ENCODE data around the gene DDI1.

DNA sequence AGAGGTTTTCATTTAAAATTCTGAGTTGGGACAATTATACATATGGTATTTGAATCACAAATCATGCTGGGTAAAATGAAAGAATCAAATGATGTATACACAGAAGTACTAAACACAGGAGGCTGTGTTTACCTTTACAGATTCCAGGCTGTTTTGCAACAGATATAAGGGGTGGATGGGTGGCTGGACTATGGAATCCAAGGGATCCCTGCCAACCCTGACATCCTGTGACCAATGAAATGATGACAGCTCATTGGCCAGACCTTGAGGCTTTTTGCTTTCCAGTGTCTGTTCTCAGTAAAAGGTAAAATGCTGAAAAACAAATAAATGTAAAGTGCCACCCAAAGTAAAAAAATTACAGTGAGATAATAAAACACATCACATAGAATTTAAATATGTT lies 3.3 kb upstream of the DDI1 start:
- TF ChIP-seq FOXJ3 (CRISPR knock-in tag; IDR thresholded peaks at IDR 0.05) (no peak), HCFC1 (IDR thresholded peaks at IDR 0.05; ENCODE audit: low read depth, low read length) (no peak), POLR2AphosphoS2 (IDR thresholded peaks at IDR 0.05; ENCODE audit: low read length) (no peak), SMARCA5 (IDR thresholded peaks at IDR 0.05) (no peak), FOXM1 (IDR thresholded peaks at IDR 0.05; ENCODE audit: low read depth) (no peak), FOXM1 (CRISPR knock-in tag; IDR thresholded peaks at IDR 0.05; ENCODE audit: low read depth) (no peak), NUFIP1 (IDR thresholded peaks at IDR 0.05; ENCODE audit: partially characterized antibody) (no peak), ZNF707 (CRISPR knock-in tag; conservative IDR thresholded peaks at IDR 0.05) (no peak), THRAP3 (IDR thresholded peaks at IDR 0.05; ENCODE audit: borderline replicate concordance) (no peak), GABPA (tag; conservative IDR thresholded peaks at IDR 0.05; ENCODE audit: low read depth) (no peak)
- TF ChIP-seq, protein P1, sequence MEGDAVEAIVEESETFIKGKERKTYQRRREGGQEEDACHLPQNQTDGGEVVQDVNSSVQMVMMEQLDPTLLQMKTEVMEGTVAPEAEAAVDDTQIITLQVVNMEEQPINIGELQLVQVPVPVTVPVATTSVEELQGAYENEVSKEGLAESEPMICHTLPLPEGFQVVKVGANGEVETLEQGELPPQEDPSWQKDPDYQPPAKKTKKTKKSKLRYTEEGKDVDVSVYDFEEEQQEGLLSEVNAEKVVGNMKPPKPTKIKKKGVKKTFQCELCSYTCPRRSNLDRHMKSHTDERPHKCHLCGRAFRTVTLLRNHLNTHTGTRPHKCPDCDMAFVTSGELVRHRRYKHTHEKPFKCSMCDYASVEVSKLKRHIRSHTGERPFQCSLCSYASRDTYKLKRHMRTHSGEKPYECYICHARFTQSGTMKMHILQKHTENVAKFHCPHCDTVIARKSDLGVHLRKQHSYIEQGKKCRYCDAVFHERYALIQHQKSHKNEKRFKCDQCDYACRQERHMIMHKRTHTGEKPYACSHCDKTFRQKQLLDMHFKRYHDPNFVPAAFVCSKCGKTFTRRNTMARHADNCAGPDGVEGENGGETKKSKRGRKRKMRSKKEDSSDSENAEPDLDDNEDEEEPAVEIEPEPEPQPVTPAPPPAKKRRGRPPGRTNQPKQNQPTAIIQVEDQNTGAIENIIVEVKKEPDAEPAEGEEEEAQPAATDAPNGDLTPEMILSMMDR (IDR thresholded peaks at IDR 0.05 in 2 of 3, conservative IDR thresholded peaks at IDR 0.05 in 1 of 3; ENCODE audit: insufficient read depth in 2 of 3, low read depth in 1 of 3, low read length in 3 of 3): no peak
- TF ChIP-seq, protein P2, sequence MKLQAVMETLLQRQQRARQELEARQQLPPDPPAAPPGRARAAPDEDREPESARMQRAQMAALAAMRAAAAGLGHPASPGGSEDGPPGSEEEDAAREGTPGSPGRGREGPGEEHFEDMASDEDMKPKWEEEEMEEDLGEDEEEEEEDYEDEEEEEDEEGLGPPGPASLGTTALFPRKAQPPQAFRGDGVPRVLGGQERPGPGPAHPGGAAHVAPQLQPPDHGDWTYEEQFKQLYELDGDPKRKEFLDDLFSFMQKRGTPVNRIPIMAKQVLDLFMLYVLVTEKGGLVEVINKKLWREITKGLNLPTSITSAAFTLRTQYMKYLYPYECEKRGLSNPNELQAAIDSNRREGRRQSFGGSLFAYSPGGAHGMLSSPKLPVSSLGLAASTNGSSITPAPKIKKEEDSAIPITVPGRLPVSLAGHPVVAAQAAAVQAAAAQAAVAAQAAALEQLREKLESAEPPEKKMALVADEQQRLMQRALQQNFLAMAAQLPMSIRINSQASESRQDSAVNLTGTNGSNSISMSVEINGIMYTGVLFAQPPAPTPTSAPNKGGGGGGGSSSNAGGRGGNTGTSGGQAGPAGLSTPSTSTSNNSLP (IDR thresholded peaks at IDR 0.05; ENCODE audit: borderline replicate concordance, low read depth, low read length): no peak
- TF ChIP-seq, protein P3, sequence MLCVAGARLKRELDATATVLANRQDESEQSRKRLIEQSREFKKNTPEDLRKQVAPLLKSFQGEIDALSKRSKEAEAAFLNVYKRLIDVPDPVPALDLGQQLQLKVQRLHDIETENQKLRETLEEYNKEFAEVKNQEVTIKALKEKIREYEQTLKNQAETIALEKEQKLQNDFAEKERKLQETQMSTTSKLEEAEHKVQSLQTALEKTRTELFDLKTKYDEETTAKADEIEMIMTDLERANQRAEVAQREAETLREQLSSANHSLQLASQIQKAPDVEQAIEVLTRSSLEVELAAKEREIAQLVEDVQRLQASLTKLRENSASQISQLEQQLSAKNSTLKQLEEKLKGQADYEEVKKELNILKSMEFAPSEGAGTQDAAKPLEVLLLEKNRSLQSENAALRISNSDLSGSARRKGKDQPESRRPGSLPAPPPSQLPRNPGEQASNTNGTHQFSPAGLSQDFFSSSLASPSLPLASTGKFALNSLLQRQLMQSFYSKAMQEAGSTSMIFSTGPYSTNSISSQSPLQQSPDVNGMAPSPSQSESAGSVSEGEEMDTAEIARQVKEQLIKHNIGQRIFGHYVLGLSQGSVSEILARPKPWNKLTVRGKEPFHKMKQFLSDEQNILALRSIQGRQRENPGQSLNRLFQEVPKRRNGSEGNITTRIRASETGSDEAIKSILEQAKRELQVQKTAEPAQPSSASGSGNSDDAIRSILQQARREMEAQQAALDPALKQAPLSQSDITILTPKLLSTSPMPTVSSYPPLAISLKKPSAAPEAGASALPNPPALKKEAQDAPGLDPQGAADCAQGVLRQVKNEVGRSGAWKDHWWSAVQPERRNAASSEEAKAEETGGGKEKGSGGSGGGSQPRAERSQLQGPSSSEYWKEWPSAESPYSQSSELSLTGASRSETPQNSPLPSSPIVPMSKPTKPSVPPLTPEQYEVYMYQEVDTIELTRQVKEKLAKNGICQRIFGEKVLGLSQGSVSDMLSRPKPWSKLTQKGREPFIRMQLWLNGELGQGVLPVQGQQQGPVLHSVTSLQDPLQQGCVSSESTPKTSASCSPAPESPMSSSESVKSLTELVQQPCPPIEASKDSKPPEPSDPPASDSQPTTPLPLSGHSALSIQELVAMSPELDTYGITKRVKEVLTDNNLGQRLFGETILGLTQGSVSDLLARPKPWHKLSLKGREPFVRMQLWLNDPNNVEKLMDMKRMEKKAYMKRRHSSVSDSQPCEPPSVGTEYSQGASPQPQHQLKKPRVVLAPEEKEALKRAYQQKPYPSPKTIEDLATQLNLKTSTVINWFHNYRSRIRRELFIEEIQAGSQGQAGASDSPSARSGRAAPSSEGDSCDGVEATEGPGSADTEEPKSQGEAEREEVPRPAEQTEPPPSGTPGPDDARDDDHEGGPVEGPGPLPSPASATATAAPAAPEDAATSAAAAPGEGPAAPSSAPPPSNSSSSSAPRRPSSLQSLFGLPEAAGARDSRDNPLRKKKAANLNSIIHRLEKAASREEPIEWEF (CRISPR knock-in tag; IDR thresholded peaks at IDR 0.05): no peak
- TF ChIP-seq, protein P4, sequence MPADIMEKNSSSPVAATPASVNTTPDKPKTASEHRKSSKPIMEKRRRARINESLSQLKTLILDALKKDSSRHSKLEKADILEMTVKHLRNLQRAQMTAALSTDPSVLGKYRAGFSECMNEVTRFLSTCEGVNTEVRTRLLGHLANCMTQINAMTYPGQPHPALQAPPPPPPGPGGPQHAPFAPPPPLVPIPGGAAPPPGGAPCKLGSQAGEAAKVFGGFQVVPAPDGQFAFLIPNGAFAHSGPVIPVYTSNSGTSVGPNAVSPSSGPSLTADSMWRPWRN (IDR thresholded peaks at IDR 0.05; ENCODE audit: low read depth): no peak
